Measurements from ENCODE around the gene DTX1. TPM values are rescaled to one million over a fixed set of nuclear protein-coding genes. Genes with fewer than 3 reads are reported as not detected.

The DTX1 gene
- total and polyA plus RNA-seq, 2 of the 8 experiments (the other 6 are each of a cell fraction or from before 2014, with no cell fraction given): 4.7 to 6.9 TPM

- DNase-seq (ENCODE audit: low read depth in 1 of 2, low spot score in 2 of 2) (no peak), FAIRE-seq (no peak)
- H4K20me1 ChIP-seq (replicated peaks in 1 of 2; ENCODE audit: control insufficient read depth in 1 of 2, insufficient read depth in 2 of 2, low read length in 2 of 2): no peaks in the 10 kb centered on the region
- no peak for TF ChIP-seq YY1 (IDR thresholded peaks at IDR 0.05; ENCODE audit: low read depth, low read length)
- no peak for TF ChIP-seq EGR1 (IDR thresholded peaks at IDR 0.05; ENCODE audit: borderline replicate concordance, low read depth, low read length)
- TF ChIP-seq CHD2 (IDR thresholded peaks at IDR 0.05; ENCODE audit: low read length): no peak
- TF ChIP-seq POLR2A (IDR thresholded peaks at IDR 0.05; ENCODE audit: control extremely low read depth in 1 of 2, low read depth in 2 of 2, low read length in 2 of 2): no peak
- no peak for TF ChIP-seq BRCA1 (IDR thresholded peaks at IDR 0.05; ENCODE audit: low read depth, low read length)
- no peak overlapping the region for H3K9ac ChIP-seq (replicated peaks in 1 of 4; ENCODE audit: extremely low read depth in 1 of 4, low read depth in 3 of 4, low read length in 3 of 4)
- no peak overlapping the region for H2BK5ac ChIP-seq (ENCODE audit: low read depth, low read length)
- no peak overlapping the region for H3K18ac ChIP-seq (ENCODE audit: extremely low read depth, low read length)
- H3K4me2 ChIP-seq (ENCODE audit: insufficient read depth in 1 of 2, low read depth in 2 of 2, low read length in 2 of 2): no peak overlapping the region
- H3K79me2 ChIP-seq (ENCODE audit: control insufficient read depth in 1 of 2, insufficient read depth in 2 of 2, low read length in 2 of 2): no peaks in the 10 kb centered on the region
- no peak overlapping the region for H2BK12ac ChIP-seq (ENCODE audit: low read depth, low read length)
- no peak overlapping the region for H3K4me3 ChIP-seq (ENCODE audit: extremely low read depth in 1 of 4, insufficient read depth in 2 of 4, low read depth in 3 of 4, low read length in 4 of 4)
- no peak overlapping the region for H3K14ac ChIP-seq (ENCODE audit: insufficient read length)
- no peak overlapping the region for H4K5ac ChIP-seq (ENCODE audit: insufficient read length, low read depth, low read length)
- no peak overlapping the region for H4K8ac ChIP-seq (ENCODE audit: extremely low read depth, insufficient read depth, low read length)
- 78% methylated on average over 22 of the region's 22 CpGs; no CpG with 5 or more reads in 1 of the 2 experiments for WGBS, 2 experiments (ENCODE audit: extremely low coverage in 1 of 2, insufficient coverage in 1 of 2, insufficient read length in 1 of 2, insufficient replicate concordance in 2 of 2, low coverage in 1 of 2, low lambda C conversion rate in 2 of 2, missing lambda C conversion rate in 1 of 2)
- POLR2A ChIA-PET (ENCODE audit: partially characterized antibody): interaction anchor here (1.3 to 1.4 kb wide), 2 partner anchors 14 to 45 kb away, joined by 3 read pairs; no protein-coding TSS in a partner anchor
- no peak overlapping the region for H3K56ac ChIP-seq (replicated peaks; ENCODE audit: insufficient read length, low read depth, low read length)
- no peak overlapping the region for H2BK120ac ChIP-seq (replicated peaks; ENCODE audit: low read depth, low read length)
- no peaks in the 10 kb centered on the region for H3K9me3 ChIP-seq (ENCODE audit: insufficient read depth in 2 of 2, low read depth in 1 of 2, low read length in 1 of 2)
- H3K36me3 ChIP-seq (ENCODE audit: control insufficient read depth in 2 of 4, insufficient read depth in 4 of 4, low read length in 3 of 4): no peaks in the 10 kb centered on the region
- no peak overlapping the region for H2AK5ac ChIP-seq (ENCODE audit: low read depth, low read length)
- no peaks in the 10 kb centered on the region for H3K4me1 ChIP-seq (replicated peaks in 1 of 4; ENCODE audit: control insufficient read depth in 3 of 4, insufficient read depth in 4 of 4, low read length in 3 of 4)
- H3K23ac ChIP-seq (ENCODE audit: insufficient read length): no peak overlapping the region
- H2AFZ ChIP-seq (ENCODE audit: low read length): no peak overlapping the region
- no peak overlapping the region for H2BK15ac ChIP-seq (ENCODE audit: low read length)
- H3K4ac ChIP-seq (replicated peaks; ENCODE audit: insufficient read length, low read depth, low read length): no peak overlapping the region
- CTCF ChIA-PET (ENCODE audit: partially characterized antibody): interaction anchor here (0.9 to 2.8 kb wide), 4 partner anchors 11 to 22 kb away, joined by 3 to 11 read pairs (median 6); no protein-coding TSS in a partner anchor
- no peak overlapping the region for H4K91ac ChIP-seq (replicated peaks; ENCODE audit: insufficient read length, low read length)
- no peaks in the 10 kb centered on the region for H3K23me2 ChIP-seq (ENCODE audit: low read depth, low read length)
- no peak overlapping the region for H3K27ac ChIP-seq (ENCODE audit: low read depth, low read length)
- H3K79me1 ChIP-seq (ENCODE audit: low read depth, low read length): no peaks in the 10 kb centered on the region; the same call in 1 of the 2 replicates
- H2BK20ac ChIP-seq (ENCODE audit: low read length): no peak overlapping the region
- no peaks in the 10 kb centered on the region for H3K27me3 ChIP-seq (replicated peaks in 1 of 4; ENCODE audit: control insufficient read depth in 3 of 4, extremely low read depth in 1 of 4, insufficient read depth in 3 of 4, low read length in 3 of 4)
Observed at GRCh38 chr12:113115455-113116126, 59.1 kb downstream of the DTX1 start.
